ENCODE results near the gene PRKAR1A. TPM values are rescaled to one million over a fixed set of nuclear protein-coding genes. Genes with fewer than 3 reads are reported as not detected.

PRKAR1A gene
- total RNA-seq, 1 donor, result 267 TPM

DNA sequence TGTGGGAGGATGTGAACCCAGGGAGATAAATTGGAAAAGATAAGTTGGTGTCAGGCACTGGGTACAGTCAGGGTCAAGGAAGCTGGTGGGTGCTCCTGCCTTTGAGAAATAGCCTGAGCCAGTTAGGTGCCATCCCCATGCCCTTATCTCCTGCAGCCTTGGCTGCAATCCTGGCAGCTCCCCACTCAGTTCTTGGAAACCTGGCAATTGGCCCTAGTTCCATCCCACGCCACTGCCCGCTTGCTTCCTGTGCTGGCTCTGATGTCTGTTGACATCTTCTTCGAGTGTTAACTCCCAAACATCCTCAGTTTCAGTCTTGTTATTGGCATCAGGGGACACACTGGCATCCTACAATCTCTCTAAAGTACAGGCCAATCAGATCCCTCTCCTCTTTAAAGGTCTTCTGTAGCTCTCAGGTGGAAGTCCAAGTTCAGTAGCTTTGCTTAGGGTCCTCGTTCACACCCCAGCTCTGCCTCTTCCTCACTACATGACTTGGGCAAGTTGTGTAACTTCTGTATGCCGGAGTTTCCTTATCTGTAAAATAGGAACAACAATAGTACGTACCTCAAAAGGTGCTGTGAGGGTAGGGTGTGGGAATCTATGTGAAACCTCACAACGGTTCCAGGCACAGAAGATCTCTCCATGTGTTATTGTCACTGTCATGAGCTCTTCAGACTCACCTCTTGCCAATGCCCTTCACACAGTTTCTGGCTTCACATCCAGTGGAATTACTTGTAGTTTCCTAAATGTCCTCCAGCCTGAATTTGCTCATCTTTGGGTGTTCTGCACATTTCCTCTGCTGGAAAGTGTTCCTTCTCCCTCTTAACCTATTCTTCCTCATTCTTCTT is 13.5 kb upstream of the PRKAR1A start:
- TF ChIP-seq, protein P1, sequence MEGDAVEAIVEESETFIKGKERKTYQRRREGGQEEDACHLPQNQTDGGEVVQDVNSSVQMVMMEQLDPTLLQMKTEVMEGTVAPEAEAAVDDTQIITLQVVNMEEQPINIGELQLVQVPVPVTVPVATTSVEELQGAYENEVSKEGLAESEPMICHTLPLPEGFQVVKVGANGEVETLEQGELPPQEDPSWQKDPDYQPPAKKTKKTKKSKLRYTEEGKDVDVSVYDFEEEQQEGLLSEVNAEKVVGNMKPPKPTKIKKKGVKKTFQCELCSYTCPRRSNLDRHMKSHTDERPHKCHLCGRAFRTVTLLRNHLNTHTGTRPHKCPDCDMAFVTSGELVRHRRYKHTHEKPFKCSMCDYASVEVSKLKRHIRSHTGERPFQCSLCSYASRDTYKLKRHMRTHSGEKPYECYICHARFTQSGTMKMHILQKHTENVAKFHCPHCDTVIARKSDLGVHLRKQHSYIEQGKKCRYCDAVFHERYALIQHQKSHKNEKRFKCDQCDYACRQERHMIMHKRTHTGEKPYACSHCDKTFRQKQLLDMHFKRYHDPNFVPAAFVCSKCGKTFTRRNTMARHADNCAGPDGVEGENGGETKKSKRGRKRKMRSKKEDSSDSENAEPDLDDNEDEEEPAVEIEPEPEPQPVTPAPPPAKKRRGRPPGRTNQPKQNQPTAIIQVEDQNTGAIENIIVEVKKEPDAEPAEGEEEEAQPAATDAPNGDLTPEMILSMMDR (IDR thresholded peaks at IDR 0.05; ENCODE audit: insufficient read depth, low read length), result no peak
- no peak overlapping the region for H3K4me3 ChIP-seq (ENCODE audit: low read depth, low read length)
- DNase-seq (ENCODE audit: low read depth), result no peak

DNA sequence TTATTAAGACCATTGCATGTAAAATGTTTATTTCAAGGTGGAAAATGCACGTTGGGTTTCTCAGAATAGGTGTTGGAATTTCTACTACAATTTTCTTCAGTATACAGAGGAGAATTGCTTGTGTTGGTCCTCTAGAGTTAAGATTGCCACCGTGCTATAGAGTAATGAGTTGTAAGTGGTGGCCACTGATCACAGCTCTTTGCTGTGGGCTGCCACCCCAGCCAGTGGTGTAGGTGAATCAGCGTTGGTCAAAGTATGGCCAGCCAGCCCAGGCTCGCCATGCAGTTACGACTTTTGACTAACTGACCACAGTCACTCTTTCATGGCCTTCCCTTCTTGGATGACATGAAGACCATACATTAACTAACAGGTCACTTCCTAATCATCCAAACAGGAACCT is 12.6 kb upstream of the PRKAR1A start:
- no peak overlapping the region for H3K4me3 ChIP-seq (ENCODE audit: low read depth, low read length)
- DNase-seq (ENCODE audit: low read depth), result no peak

DNA sequence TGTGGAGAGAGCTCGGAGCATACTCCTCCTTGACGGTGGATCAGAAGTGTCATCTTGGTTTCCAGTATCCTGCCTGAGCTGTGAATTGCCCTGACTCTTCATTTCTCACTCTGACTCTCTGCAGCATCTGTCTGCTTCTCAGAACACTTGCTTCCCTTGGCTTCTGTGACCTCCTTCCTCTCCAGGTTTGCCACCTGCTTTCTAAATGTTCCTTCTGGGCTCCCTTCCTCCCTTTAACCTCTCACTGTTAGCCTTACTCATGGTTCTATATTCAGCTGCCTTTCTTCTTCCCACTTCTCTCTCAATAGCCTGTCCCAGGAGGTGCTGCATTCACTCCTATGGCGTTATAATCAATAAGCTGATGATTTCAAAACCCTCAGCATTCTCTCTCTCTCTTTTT is 11.2 kb upstream of the PRKAR1A start:
- no peak overlapping the region for H3K4me3 ChIP-seq (ENCODE audit: low read depth, low read length)
- TF ChIP-seq, protein P1 (IDR thresholded peaks at IDR 0.05; ENCODE audit: insufficient read depth, low read length), result no peak
- no peak for DNase-seq (ENCODE audit: low read depth)

More for the DNA sequence above, 12.6 kb upstream of the PRKAR1A start:
- TF ChIP-seq, protein P1 (IDR thresholded peaks at IDR 0.05; ENCODE audit: insufficient read depth, low read length), result no peak

DNA sequence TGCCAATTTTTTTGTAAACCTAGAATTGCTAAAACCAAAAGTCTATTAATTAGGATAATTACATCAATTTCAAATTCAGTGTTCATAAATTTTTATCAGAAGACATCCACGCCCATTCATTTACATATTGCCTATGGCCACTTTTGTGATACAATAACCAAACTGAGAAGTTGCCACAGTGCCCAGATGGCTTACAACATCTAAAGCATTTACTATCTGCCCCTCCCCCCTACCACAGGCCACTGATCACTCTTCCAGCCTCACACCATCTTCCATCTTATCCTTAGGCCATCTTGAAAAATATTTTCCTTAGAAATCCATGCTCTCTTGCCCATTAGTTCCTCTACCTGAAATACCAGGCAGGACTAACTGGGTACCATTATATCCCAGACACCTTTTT is 6.3 kb upstream of the PRKAR1A start:
- TF ChIP-seq, protein P1 (IDR thresholded peaks at IDR 0.05; ENCODE audit: insufficient read depth, low read length), result no peak
- no peak for DNase-seq (ENCODE audit: low read depth)
- H3K4me3 ChIP-seq (ENCODE audit: low read depth, low read length), result no peak overlapping the region

DNA sequence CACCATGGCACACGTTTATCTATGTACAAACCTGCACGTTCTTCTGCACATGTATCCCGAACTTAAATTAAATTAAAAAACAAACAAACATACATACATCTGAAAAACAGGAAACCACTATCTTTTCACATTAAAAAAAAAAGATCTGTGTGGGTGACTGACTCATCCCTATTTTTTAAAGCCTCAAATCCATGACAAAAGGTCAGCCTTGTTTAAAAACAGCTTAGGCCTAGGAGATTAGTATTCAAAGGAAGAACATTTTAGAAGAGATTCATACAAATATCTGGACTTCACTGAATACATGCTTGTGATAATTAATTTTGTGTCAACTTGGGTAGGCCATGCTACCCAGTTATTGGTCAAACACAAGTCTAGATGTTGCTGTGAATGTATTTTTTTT is 4.7 kb upstream of the PRKAR1A start:
- DNase-seq (ENCODE audit: low read depth), result no peak
- no peak overlapping the region for H3K4me3 ChIP-seq (ENCODE audit: low read depth, low read length)
- TF ChIP-seq, protein P1 (IDR thresholded peaks at IDR 0.05; ENCODE audit: insufficient read depth, low read length), result no peak

DNA sequence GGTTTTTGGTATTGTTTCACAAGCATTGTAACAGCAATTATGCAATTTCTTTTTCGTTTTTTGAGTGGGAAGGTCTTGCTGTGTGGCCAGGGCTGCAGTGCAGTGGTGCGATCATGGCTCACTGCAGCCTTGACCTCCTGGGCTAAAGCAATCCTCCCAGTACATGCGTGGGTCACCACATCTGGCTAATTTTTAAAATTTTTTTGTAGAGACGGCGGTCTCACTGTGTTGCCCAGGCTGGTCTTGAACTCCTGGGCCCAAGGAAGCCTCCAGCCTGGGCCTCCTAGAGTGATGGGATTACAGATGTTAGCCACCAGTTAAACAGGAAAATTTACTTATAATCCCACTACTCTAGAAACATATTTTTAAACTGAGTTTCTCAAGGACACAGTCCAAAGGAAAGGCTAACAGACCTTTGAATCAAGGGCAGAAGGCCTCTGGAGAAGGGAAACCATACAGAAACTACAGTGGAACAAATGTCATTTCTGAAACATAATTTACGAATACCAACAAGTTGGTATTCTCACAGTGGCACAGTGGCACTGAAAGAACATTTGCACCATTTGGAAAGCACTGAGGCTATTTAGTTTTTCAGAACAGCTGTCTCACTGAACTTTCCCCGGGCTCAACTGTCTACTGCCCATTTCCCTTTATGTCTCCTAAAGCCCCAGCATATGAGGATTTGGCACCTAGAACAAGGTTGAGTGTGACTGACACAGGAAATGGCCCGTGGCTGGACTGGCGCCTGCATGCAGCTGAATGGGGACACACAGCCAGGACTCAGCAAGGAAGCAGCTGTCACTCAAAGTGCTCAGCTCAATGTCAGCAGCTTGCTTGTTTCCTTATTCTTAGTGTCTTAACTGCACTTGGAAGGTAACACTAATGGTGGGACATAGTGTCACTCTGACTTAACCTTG is 2.8 kb upstream of the PRKAR1A start:
- DNase-seq (ENCODE audit: low read depth), result no peak
- TF ChIP-seq, protein P1 (IDR thresholded peaks at IDR 0.05; ENCODE audit: insufficient read depth, low read length), result no peak
- H3K4me3 ChIP-seq (ENCODE audit: low read depth, low read length), result no peak overlapping the region

Data from fibroblast of the aortic adventitia (primary cell).